ENCODE data around the gene ADTRP. TPM values are rescaled to one million over a fixed set of nuclear protein-coding genes. Genes with fewer than 3 reads are reported as not detected.
"Not testable (repeated sequence)": the region's sequence is repeated elsewhere in the genome, so short reads cannot be mapped to it uniquely, and the experiment has no call there.

The ADTRP gene
- total RNA-seq, 4 donors from 2014 or later: 0.23 to 0.72 (median 0.67) TPM; not detected in 1

DNA sequence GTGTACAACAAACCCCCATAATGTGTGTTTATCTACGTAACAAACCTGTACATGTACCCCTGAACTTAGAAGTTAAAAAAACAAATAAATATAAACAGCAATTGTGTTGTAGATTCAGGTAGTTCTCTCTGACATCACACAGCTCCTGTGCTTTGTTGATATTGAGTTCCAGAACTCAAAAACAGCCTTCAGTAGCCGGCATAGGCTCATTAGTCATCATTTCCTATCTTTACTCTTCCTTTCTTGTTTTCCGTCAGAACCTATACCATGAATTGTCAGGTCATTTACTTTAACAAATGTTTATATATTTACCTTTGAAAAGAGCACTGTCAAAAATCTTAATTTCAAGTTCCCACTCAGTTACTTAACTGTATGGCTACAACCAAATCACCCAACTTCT lies 88.8 kb downstream of the ADTRP start:
- TF ChIP-seq EP300 (IDR thresholded peaks at IDR 0.05): no peak
- TF ChIP-seq, protein P1, sequence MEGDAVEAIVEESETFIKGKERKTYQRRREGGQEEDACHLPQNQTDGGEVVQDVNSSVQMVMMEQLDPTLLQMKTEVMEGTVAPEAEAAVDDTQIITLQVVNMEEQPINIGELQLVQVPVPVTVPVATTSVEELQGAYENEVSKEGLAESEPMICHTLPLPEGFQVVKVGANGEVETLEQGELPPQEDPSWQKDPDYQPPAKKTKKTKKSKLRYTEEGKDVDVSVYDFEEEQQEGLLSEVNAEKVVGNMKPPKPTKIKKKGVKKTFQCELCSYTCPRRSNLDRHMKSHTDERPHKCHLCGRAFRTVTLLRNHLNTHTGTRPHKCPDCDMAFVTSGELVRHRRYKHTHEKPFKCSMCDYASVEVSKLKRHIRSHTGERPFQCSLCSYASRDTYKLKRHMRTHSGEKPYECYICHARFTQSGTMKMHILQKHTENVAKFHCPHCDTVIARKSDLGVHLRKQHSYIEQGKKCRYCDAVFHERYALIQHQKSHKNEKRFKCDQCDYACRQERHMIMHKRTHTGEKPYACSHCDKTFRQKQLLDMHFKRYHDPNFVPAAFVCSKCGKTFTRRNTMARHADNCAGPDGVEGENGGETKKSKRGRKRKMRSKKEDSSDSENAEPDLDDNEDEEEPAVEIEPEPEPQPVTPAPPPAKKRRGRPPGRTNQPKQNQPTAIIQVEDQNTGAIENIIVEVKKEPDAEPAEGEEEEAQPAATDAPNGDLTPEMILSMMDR (IDR thresholded peaks at IDR 0.05): no peak
- TF ChIP-seq POLR2A (IDR thresholded peaks at IDR 0.05): no peak
- no peak for TF ChIP-seq POLR2AphosphoS5 (IDR thresholded peaks at IDR 0.05)

GRCh38 chr6:11689400-11689799 lies 89.2 kb downstream of the ADTRP start:
- H3K27me3 ChIP-seq, H3K4me3 ChIP-seq, H3K4me1 ChIP-seq, ATAC-seq, H3K9me3 ChIP-seq, H3K36me3 ChIP-seq, H3K27ac ChIP-seq: not testable (repeated sequence)
- no CpG with 5 or more reads among the region's 1 CpG for WGBS, 2 donors (ENCODE audit: low coverage in 1 of 2)

More for the DNA sequence above, 88.8 kb downstream of the ADTRP start:
- no peaks in the 10 kb centered on the region for H3K27me3 ChIP-seq
- H3K36me3 ChIP-seq: no peaks in the 10 kb centered on the region
- peaks cover 0 to 3% (median 0%) of the 10 kb centered on the region in 3 donors for H3K9me3 ChIP-seq
- WGBS, 2 donors (ENCODE audit: low coverage in 1 of 2): 92 to 94% methylated on average over 3 of the region's 3 CpGs
- ATAC-seq: no peak
- H3K27ac ChIP-seq: no peak overlapping the region
- no peak overlapping the region for H3K4me3 ChIP-seq
- no peaks in the 10 kb centered on the region for H3K4me1 ChIP-seq

DNA sequence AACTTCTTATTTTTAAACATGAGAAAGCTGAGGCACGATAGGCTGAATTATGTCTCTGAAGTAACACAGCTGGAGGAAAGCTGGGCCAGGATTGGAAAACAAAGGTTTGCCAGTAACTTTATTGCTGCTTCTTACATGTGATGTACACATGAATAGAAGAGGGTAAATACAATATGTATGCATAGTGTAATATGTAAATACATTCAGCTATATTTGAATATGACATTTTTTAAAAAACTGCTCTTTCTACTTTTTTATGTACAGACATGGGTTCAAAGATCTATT lies 90.2 kb downstream of the ADTRP start:
- Histone ChIP-seq H3K27me3 (no peaks in the 10 kb centered on the region), H3K9me3 (peaks cover 0 to 3% (median 0%) of the 10 kb centered on the region in 3 donors), H3K4me1 (no peaks in the 10 kb centered on the region), H3K36me3 (no peaks in the 10 kb centered on the region), H3K4me3 (no peak overlapping the region), H3K27ac (no peak overlapping the region)
- ATAC-seq: no peak
- TF ChIP-seq, protein P1 (IDR thresholded peaks at IDR 0.05): no peak
- no peak for TF ChIP-seq POLR2A (IDR thresholded peaks at IDR 0.05)
- no peak for TF ChIP-seq EP300 (IDR thresholded peaks at IDR 0.05)
- no peak for TF ChIP-seq POLR2AphosphoS5 (IDR thresholded peaks at IDR 0.05)
- WGBS, 2 donors (ENCODE audit: low coverage in 1 of 2): 56 to 57% methylated on average over 1 of the region's 1 CpG

DNA sequence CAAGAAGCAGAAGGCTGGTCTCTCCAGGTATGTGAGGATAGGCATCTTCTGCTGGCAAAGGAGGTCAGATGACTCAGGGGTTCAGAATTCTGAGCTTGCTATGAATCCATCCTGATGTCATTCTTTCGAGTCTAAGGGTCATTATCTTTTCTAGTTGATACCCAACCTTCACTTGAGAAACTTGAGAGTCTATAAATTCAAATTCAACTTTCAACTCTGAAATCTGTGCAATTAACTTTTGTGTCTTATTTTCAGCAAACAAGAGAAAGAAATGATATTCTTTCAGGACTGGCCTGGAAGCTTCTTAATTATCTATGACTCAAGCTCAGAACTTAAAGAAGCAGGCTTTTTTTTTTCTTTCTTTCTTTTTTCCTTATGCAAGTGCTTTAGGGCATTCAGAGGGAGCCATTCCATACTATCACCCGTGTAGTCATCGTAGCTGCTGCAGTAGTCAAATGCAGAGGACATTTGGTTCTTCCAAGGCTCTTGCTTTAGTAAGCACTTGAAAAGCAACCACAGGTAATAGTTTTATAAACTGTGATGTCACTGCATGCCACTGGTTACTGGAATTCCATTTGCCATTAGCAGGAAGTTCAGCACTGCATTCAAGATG lies 93.0 kb downstream of the ADTRP start:
- Histone ChIP-seq H3K27ac (no peak overlapping the region), H3K9me3 (peaks cover 0 to 2% (median 0%) of the 10 kb centered on the region in 3 donors), H3K4me1 (no peaks in the 10 kb centered on the region), H3K27me3 (no peaks in the 10 kb centered on the region), H3K36me3 (no peaks in the 10 kb centered on the region), H3K4me3 (no peak overlapping the region)
- ATAC-seq: no peak
- TF ChIP-seq EP300 (IDR thresholded peaks at IDR 0.05): no peak
- TF ChIP-seq, protein P1 (IDR thresholded peaks at IDR 0.05): no peak
- no peak for TF ChIP-seq POLR2A (IDR thresholded peaks at IDR 0.05)
- no peak for TF ChIP-seq POLR2AphosphoS5 (IDR thresholded peaks at IDR 0.05)
- 78 to 79% methylated on average over 3 of the region's 3 CpGs for WGBS, 2 donors (ENCODE audit: low coverage in 1 of 2)

DNA sequence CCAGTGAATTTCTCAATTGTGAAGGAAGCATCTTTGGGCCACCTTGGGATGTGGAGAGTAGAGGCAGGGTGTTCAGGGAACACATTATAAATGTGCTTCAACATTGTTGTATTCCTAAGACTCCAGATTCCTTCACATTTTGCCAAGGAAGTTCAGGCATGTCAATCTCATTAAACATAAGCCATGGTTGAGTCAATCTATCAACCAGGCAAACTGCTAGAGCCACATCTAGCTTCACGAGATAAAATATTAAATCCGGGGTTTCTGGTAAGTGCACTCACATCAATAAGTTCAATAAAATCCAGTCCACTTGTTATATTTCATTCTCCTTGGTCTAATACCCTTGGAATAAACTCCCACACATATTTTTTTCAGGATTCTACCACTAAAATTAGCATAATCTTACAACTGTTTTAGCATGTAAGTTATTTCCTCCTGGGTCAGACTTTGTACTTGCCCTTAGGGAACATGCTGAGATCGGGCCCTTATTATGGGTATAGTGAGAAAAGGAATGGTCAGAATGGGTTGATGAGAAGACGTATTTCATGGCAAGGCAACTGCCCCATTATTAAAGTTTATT lies 93.6 kb downstream of the ADTRP start:
- ATAC-seq: no peak
- WGBS, 2 donors (ENCODE audit: low coverage in 1 of 2): 82 to 90% methylated on average over 4 of the region's 4 CpGs
- Histone ChIP-seq H3K9me3 (no peaks in the 10 kb centered on the region), H3K4me1 (no peaks in the 10 kb centered on the region), H3K36me3 (no peaks in the 10 kb centered on the region), H3K27me3 (no peaks in the 10 kb centered on the region), H3K4me3 (no peak overlapping the region), H3K27ac (no peak overlapping the region)
- TF ChIP-seq POLR2A (IDR thresholded peaks at IDR 0.05) (no peak), EP300 (IDR thresholded peaks at IDR 0.05) (no peak), POLR2AphosphoS5 (IDR thresholded peaks at IDR 0.05) (no peak)
- TF ChIP-seq, protein P1 (IDR thresholded peaks at IDR 0.05): no peak
